Breast epithelium (tissue), 3 donors: ENCODE results near the gene SYK.

Experiments
- CTCF ChIP-seq, 3 donors: fragments of 450-650 bp; IDR thresholded peaks; one replicate each; pipeline ENCODE4 v1.5.1; 2016 to 2017; ENCODE audit warnings: antibody characterized with exemption in 3 of 3, mild to moderate bottlenecking in 3 of 3, moderate library complexity in 3 of 3
- POLR2A ChIP-seq: fragments of 450-650 bp; IDR thresholded peaks from one replicate; pipeline ENCODE4 v1.6.1; 2016; ENCODE audit warnings: antibody characterized with exemption, mild to moderate bottlenecking, moderate library complexity

DNA sequence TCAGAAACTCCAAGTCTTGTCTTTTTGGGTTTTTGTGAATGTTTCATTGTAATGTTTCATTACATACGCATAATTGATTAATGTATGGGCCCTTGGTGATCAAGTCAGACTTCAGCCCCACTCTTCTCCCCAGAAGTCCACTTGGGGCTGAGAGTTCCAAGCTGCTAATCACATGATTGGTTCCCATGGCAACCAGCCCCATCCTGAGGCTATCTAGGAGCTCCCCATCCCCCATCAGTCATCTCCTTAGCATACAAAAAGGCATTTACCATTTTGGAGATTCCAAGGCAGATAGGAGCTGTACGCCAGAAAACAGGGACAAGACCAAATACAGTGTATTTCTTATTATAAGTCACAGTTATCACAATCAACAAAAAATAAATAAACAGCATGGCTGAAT lies 22.9 kb upstream of the SYK start:
- TF ChIP-seq POLR2A (no peak), CTCF (IDR thresholded peaks at IDR 0.05) (no peak)
